ENCODE measurements around the gene DENND1C.

GRCh38 chr19:6452223-6452614 is 29.4 kb downstream of the DENND1C start:
- TF ChIP-seq, protein P1, sequence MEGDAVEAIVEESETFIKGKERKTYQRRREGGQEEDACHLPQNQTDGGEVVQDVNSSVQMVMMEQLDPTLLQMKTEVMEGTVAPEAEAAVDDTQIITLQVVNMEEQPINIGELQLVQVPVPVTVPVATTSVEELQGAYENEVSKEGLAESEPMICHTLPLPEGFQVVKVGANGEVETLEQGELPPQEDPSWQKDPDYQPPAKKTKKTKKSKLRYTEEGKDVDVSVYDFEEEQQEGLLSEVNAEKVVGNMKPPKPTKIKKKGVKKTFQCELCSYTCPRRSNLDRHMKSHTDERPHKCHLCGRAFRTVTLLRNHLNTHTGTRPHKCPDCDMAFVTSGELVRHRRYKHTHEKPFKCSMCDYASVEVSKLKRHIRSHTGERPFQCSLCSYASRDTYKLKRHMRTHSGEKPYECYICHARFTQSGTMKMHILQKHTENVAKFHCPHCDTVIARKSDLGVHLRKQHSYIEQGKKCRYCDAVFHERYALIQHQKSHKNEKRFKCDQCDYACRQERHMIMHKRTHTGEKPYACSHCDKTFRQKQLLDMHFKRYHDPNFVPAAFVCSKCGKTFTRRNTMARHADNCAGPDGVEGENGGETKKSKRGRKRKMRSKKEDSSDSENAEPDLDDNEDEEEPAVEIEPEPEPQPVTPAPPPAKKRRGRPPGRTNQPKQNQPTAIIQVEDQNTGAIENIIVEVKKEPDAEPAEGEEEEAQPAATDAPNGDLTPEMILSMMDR (IDR thresholded peaks at IDR 0.05) = no peak
- TF ChIP-seq POLR2A (IDR thresholded peaks at IDR 0.05) = no peak
